Frontal cortex (tissue), 4 donors: Measurements from ENCODE around the gene PCDHGC5. TPM values are rescaled to one million over a fixed set of nuclear protein-coding genes. Genes with fewer than 3 reads are reported as not detected.

Experiments
- DNase-seq, 2 donors: peaks; one replicate each; pipeline ENCODE4 v3.0.0; 2012; ENCODE audit warnings: low spot score in 2 of 2
- FAIRE-seq: peaks from 2 replicates; lab custom pipeline; 2012; peaks lifted over from hg19 to GRCh38; lab: Jason Lieb, UNC
- total RNA-seq: library from RNA; depleted of rRNA; stranded (reverse); fragments of >200 nt; gene quantifications from one replicate; pipeline ENCODE4 v1.2.3, GENCODE V29; 2014
- donor health status: control.
- donor health status: control.
- donor health status: control.

Gene PCDHGC5
- 4.9 TPM for total RNA-seq

DNA sequence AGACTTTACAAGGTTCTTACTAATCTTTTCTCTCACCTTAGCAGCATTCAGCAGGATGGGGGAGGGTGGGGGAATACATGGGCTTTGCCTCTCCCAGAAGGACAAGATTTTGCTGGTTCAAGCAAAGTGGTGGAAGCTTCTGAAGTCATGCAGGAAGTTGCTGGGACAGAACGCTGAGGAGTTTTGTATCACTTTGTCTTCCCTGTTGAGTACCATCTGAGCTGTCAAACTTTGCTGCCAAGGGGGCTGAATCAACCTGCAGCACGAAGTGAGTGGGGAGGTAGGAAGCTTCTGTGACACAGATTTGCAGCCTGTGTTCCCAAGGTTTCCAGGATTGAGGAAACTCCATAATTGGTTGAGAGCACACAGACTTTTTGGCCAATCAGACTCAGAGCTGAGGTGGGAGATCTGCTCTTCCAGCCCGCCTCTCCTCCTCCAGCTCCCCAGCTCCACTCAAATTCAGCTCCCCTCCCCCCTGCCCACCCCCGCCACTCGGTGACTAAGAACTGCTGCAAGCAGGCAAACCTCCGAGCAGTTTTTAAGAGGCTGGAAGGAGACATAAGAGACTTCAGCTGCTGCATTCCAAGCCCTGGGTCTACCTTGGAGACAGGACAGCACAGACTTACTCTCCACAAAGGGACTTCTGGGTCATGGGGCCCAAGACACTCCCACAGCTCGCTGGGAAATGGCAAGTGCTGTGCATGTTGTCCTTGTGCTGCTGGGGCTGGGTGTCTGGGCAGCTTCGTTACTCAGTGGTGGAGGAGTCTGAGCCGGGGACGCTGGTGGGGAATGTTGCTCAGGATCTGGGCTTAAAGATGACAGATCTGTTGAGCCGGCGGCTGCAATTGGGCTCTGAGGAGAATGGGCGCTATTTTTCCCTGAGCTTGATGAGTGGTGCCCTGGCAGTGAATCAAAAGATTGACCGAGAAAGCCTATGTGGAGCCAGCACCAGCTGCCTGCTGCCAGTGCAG lies at the start of gene PCDHGC5:
TSS of gene PCDHGC5 (plus strand) at position 491 of the 971 bp plus-strand sequence. CDS start at position 651, 160 bp downstream.
- DNase-seq, result peak in 1 of 2 donors; percentile 58
- no peak for FAIRE-seq

DNA sequence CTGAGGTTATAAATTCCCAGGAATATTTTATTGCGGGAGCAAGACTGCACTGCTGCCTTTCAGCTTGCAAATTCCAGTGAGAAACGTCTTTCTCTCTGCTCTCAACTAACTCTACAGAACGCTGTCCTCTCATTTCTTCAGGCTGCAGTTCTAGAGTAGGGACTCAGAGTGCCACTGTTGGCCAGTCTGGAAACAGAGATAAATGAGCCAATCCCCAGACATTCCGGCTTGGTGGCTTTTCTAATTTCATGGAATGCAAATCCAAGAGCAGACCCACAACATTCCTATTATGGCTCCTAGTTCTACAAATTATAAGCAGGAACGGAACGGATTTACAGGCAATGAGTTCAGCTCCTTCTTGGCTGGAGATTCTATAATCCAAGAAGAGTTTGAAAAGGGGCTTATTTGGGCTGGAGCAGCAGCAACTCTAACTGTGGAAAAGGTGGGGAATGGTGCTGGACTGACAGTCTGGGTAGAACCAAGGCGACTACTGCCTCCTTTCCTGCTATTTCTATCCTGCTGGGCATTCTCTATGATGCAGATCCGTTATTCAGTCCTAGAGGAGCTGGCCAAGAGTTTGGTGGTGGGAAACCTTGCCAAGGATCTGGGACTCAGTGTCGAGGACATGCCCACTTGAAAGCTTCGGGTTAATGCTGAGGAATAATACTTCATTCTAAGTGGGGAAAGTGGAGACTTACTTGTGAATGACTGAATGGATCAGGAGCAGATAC lies 49.3 kb upstream of the PCDHGC5 start:
- DNase-seq (no peak), FAIRE-seq (no peak)

DNA sequence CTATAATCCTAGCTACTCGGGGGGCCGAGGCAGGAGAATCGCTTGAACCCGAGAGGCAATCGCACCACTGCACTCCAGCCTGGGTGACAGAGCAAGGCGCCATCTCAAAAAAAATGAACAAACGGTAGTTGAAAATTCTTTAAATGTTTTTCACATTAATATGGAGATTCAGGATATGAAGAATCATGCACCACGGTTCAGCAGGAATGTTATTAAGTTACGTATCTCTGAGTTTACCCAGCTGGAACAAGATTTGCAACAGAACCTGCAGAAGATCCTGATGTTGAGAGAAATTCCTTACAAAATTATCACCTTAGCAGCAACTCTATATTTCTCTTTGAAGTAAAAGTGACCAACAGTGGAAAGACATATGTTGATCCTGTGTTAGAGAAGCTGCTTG lies 48.5 kb upstream of the PCDHGC5 start:
- FAIRE-seq, result no peak

DNA sequence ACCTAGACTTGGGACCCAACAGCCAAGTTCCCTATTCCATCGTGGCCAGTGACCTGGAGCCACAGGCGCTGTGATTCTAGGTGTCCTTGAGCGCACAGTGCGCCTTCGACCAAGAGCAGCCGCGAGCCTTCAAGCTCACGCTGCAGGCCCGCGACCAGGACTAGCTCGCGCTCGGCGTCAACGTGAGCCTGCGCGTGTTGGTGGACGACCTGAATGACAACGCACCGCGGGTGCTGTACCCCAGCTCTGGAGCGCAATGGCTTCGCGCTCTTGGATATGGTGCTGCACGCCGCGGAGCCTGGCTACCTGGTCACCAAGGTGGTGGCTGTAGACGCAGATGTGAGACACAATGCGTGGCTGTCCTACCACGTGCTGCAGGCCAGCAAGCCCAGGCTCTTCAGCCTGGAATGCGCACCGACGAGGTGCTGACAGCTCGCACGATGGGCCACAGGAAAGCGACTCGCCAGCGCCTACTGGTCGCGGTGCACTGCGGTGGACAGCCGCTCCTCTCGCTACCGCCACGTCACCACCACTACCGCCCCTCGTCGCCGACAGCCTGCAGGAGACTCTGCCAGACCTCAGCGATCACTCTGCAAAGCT lies 47.2 kb upstream of the PCDHGC5 start:
- no peak for DNase-seq
- FAIRE-seq, result no peak

More for the DNA sequence above, 48.5 kb upstream of the PCDHGC5 start:
- no peak for DNase-seq

DNA sequence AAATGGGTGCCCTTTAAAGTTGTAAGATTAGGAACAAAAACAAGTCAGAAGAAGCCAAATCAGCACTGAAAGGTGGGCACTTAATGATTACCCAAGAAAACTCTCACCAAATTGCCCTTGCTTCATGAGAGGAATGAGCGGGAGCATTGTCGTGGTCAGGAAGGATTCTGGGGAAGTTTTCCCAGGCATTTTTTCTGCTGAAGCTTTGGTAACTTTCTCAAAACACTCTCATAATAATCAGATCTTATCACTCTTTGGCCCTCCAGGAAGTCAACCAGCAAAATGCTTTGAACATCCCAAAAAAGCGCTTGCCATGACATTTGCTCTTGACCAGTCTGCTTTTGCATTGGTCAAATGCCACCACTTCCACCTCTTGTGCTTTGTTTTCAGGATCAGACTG lies 23.5 kb upstream of the PCDHGC5 start:
- FAIRE-seq (no peak), DNase-seq (no peak)

DNA sequence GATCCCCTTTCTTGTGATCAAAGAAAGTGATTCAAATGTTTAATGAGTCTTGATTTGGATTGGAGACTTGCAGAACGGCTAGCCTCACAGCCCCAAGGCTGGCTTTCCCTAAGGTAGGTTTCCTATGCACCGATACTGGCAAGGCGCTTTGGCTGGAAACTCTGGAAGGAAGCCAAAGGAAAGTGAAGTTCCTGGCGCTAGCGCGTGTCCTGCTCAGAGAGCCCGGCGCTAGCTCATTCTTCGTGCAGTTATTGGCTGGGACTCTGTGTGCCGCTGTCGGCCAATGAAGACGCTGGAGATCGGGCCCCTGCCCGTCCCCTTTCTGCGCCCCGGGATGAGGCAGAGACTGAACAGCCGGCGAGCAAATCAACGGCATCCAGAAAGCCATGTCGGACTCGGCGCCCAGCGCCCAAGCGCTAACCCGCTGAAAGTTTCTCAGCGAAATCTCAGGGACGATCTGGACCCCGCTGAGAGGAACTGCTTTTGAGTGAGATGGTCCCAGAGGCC lies 13.2 kb upstream of the PCDHGC5 start, which contains the start of gene PCDHGC3:
TSS of gene PCDHGC3 (plus strand) at position 342 of the 507 bp plus-strand sequence. CDS start at position 493, 151 bp downstream.
- no peak for FAIRE-seq

DNA sequence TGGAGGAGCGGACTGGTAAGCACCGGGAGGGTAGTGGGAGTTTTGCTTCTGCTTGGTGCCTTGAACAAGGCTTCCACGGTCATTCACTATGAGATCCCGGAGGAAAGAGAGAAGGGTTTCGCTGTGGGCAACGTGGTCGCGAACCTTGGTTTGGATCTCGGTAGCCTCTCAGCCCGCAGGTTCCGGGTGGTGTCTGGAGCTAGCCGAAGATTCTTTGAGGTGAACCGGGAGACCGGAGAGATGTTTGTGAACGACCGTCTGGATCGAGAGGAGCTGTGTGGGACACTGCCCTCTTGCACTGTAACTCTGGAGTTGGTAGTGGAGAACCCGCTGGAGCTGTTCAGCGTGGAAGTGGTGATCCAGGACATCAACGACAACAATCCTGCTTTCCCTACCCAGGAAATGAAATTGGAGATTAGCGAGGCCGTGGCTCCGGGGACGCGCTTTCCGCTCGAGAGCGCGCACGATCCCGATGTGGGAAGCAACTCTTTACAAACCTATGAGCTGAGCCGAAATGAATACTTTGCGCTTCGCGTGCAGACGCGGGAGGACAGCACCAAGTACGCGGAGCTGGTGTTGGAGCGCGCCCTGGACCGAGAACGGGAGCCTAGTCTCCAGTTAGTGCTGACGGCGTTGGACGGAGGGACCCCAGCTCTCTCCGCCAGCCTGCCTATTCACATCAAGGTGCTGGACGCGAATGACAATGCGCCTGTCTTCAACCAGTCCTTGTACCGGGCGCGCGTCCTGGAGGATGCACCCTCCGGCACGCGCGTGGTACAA lies 12.6 kb upstream of the PCDHGC5 start:
- DNase-seq (no peak), FAIRE-seq (no peak)

More for the DNA sequence above, 13.2 kb upstream of the PCDHGC5 start, which contains the start of gene PCDHGC3:
- peak in 1 of 2 donors; percentile 82 for DNase-seq

DNA sequence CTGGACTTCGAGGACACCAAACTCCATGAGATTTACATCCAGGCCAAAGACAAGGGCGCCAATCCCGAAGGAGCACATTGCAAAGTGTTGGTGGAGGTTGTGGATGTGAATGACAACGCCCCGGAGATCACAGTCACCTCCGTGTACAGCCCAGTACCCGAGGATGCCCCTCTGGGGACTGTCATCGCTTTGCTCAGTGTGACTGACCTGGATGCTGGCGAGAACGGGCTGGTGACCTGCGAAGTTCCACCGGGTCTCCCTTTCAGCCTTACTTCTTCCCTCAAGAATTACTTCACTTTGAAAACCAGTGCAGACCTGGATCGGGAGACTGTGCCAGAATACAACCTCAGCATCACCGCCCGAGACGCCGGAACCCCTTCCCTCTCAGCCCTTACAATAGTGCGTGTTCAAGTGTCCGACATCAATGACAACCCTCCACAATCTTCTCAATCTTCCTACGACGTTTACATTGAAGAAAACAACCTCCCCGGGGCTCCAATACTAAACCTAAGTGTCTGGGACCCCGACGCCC lies 11.8 kb upstream of the PCDHGC5 start:
- FAIRE-seq, result no peak
- DNase-seq, result no peak

DNA sequence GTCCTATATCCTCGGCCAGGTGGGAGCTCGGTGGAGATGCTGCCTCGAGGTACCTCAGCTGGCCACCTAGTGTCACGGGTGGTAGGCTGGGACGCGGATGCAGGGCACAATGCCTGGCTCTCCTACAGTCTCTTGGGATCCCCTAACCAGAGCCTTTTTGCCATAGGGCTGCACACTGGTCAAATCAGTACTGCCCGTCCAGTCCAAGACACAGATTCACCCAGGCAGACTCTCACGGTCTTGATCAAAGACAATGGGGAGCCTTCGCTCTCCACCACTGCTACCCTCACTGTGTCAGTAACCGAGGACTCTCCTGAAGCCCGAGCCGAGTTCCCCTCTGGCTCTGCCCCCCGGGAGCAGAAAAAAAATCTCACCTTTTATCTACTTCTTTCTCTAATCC lies 11.1 kb upstream of the PCDHGC5 start:
- FAIRE-seq, result no peak
- DNase-seq, result no peak

DNA sequence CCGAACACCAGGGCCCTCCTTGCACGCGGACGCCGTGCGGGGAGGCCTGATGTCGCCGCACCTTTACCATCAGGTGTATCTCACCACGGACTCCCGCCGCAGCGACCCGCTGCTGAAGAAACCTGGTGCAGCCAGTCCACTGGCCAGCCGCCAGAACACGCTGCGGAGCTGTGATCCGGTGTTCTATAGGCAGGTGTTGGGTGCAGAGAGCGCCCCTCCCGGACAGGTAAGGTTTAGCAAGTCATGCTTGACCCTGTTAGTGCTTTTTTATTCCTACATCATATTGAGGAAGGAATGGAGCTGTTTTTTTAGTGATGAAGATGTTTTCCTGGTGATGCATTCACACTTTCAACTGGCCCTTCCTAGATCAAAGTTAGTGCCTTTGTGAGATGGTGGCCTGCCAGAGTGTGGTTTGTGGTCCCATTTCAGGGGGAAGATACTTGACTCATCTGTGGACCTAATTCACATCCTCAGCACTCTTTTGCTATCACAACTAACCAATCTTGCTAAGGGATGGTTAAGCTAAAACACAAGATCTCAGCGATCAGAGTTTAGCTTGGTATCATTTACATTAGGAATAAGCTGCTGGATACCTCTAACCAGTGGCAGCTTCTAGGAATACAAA lies 10.4 kb upstream of the PCDHGC5 start:
- FAIRE-seq (no peak), DNase-seq (no peak)

DNA sequence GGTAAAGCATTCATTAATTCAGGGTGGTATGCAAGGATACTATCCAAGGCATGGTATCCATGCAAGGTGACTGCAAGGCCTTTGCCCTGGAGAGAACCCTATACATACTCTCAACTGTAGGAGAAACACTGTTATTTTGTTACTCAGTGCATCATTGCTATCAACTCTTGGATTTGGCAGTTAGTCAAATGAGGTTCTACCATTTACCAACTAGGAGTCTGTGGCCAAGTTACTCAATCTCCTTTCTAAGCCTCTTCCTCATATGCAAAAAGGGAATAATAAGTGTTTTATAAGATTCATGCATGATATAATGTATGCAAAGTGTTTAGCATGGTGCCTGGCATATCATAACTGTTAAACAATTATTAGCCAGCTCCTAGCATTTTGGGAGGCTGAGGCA lies 9.1 kb upstream of the PCDHGC5 start:
- DNase-seq (no peak), FAIRE-seq (no peak)

DNA sequence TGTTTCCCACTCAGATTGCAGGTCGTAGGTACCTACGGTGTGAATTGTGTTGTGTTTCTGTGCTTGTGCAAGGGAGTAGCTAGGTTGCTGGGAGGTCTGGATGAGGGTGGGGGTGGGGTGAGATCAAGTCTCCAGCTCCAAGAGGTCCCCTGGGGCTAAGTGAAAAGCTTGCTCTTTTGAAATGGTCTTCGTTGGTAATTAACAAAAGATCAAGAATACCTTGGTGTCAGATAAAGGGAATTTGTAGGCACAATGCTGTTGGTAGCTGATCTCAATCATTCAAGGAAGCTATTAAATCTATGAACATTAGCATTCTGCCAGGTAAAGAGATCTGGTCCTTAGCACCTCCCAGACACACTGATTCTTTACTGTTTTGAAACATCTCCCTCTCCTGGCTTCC lies 5.0 kb upstream of the PCDHGC5 start:
- FAIRE-seq, result no peak
- no peak for DNase-seq

DNA sequence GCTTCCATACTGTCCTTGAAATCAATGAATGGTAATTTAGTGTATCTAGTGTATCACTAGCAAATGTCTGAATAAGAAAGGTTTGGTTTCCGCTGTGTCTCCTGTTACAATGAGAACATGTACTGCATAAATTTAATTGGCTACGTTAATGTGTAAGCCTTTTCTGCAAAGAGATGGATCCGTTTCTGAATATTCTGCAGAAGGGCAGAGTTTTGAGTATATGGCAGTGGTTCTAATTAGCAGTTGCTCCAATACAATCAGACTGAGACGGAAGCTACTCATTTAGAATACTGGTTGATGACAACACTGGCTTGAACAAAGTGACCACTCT lies 4.6 kb upstream of the PCDHGC5 start:
- FAIRE-seq (no peak), DNase-seq (no peak)

DNA sequence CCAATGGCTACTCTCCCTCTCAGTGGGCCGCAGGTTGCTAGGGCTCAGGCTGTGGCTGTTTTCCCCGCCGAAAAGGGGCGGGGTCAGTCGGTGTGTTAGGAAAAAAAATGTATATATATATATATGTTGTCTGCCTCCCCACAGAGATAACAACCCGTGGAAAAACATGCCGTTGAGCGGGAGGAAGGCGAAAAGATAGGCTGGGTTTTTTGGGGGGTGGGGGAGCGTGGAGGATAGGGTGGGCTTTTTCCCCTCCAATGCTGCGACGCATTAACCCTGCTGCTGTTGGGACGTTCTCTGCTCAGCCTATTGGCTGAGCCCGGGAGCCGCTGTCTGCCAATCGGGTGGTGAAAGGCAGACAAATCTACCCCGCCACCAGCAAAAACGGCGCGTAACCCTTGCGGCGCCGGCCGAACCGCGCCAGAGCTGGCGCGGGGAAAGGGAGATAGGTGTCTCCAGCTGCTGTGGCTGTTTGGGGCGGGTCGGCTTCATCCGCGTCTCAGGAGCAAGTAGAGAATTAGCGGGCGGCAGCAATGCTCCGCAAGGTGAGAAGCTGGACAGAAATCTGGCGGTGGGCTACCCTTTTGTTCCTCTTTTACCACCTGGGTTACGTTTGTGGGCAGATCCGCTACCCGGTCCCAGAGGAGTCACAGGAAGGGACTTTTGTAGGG lies 4.1 kb upstream of the PCDHGC5 start, which contains the start of gene PCDHGC4:
TSS of gene PCDHGC4 (plus strand) at position 390 of the 671 bp plus-strand sequence. CDS start at position 534, 144 bp downstream.
- no peak for DNase-seq
- no peak for FAIRE-seq

DNA sequence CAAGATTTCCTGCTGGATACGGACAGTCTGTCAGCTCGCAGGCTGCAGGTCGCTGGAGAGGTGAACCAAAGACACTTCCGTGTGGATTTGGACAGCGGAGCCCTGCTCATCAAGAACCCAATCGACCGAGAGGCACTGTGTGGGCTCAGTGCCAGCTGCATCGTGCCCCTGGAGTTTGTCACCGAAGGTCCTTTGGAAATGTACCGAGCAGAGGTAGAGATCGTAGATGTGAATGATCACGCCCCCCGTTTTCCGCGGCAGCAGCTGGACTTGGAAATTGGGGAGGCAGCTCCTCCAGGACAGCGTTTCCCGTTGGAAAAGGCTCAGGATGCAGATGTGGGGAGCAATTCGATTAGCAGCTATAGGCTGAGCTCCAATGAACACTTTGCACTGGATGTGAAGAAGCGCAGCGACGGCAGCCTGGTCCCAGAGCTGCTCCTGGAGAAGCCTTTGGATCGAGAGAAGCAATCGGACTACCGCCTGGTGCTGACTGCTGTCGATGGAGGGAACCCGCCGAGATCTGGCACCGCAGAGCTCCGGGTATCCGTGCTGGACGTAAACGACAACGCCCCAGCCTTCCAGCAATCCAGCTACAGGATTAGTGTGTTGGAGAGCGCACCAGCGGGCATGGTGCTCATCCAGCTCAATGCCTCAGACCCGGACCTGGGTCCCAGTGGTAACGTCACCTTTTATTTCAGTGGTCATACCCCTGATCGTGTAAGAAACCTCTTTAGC lies 3.4 kb upstream of the PCDHGC5 start:
- no peak for DNase-seq
- no peak for FAIRE-seq

DNA sequence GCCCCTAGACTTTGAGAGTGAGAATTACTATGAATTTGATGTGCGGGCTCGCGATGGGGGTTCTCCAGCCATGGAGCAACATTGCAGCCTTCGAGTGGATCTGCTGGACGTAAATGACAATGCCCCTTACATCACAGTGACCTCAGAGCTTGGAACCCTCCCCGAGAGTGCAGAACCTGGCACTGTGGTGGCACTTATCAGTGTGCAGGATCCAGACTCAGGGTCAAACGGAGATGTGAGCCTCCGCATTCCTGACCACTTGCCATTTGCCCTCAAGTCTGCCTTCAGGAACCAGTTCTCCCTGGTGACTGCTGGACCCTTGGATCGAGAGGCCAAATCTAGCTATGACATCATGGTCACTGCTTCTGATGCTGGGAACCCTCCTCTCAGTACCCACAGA lies 2.8 kb upstream of the PCDHGC5 start:
- no peak for FAIRE-seq
- DNase-seq, result no peak

DNA sequence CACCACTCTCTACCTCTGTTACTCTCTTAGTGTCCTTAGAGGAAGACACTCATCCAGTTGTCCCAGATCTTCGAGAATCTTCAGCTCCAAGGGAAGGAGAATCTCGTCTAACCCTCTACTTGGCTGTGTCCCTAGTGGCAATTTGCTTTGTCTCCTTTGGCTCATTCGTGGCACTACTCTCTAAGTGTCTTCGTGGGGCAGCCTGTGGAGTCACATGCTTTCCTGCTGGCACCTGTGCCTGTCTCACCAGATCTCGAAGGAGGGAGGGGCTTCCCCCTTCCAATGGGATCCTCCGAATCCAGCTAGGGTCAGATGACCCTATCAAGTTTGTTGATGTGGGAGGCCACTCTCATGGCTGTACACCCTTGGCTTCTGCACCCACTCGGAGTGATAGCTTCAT lies 1.8 kb upstream of the PCDHGC5 start:
- DNase-seq, result no peak
- FAIRE-seq, result no peak
